ENCODE results near the gene METTL24.

The METTL24 gene

GRCh38 chr6:110360676-110361075 is 2.5 kb upstream of the METTL24 start:
- H3K27ac ChIP-seq, result peak overlapping the region; percentile 47; the same call in 1 of the 2 replicates
- TF ChIP-seq CTCF (conservative IDR thresholded peaks at IDR 0.05), result no peak

- H3K27ac ChIP-seq, result peak overlapping the region; percentile 47; the same call in 1 of the 2 replicates
- TF ChIP-seq CTCF (conservative IDR thresholded peaks at IDR 0.05), result no peak
Measured at GRCh38 chr6:110359556-110359955, 1.4 kb upstream of the METTL24 start.

- H3K27ac ChIP-seq, result no peak overlapping the region
- TF ChIP-seq CTCF (conservative IDR thresholded peaks at IDR 0.05), result no peak
Measured at GRCh38 chr6:110358553-110359160, 508 bp upstream of the METTL24 start.

GRCh38 chr6:110357298-110357663 is 868 bp downstream of the METTL24 start:
- no peak for TF ChIP-seq CTCF (conservative IDR thresholded peaks at IDR 0.05)

GRCh38 chr6:110356778-110357177 is 1.4 kb downstream of the METTL24 start:
- TF ChIP-seq CTCF (conservative IDR thresholded peaks at IDR 0.05), result no peak
- no peak overlapping the region for H3K27ac ChIP-seq

More at GRCh38 chr6:110357298-110357663, 868 bp downstream of the METTL24 start:
- H3K27ac ChIP-seq, result peak overlapping the region; percentile 21; the same call in 1 of the 2 replicates

GRCh38 chr6:110355727-110356126 is 2.4 kb downstream of the METTL24 start:
- TF ChIP-seq CTCF (conservative IDR thresholded peaks at IDR 0.05), result no peak
- H3K27ac ChIP-seq, result no peak overlapping the region

- TF ChIP-seq CTCF (conservative IDR thresholded peaks at IDR 0.05), result no peak
Measured at GRCh38 chr6:110355022-110355421, 3.1 kb downstream of the METTL24 start.

More at GRCh38 chr6:110355022-110355421, 3.1 kb downstream of the METTL24 start:
- no peak overlapping the region for H3K27ac ChIP-seq

All from VCaP (cell line).